HCT116 (cell line): Measurements from ENCODE around the gene USP1. TPM values are rescaled to one million over a fixed set of nuclear protein-coding genes. Genes with fewer than 3 reads are reported as not detected.

ENCODE experiments used
- ATAC-seq: fragments of 200-7000 bp; cut with Tn5 transposase; 2 replicates; pipeline ENCODE4 v1.9.1; 2020; ENCODE audit warnings: mild to moderate bottlenecking, moderate library complexity
- BruUV-seq: library from RNA; stranded (reverse); fragments of 400-500 nt; replicated peaks from 2 replicates; lab custom pipeline; 2021; lab: Mats Ljungman, UMichigan
- CTCF ChIA-PET: fragments of 300-600 bp; sonication (Branson Sonifier 250); formaldehyde crosslinking; loops from one replicate; lab custom pipeline; 2021; ENCODE audit warnings: antibody characterized with exemption; lab: Charles Lee
- POLR2A ChIA-PET: fragments of 300-600, 350-600 bp; sonication (Branson Sonifier 250); formaldehyde crosslinking; loops from one replicate; lab custom pipeline; 2021; ENCODE audit warnings: antibody characterized with exemption; lab: Charles Lee
- RAD21 ChIA-PET, 2 experiments: fragments of 300-600 bp; sonication (Branson Sonifier 250); formaldehyde crosslinking; loops; one replicate each; lab custom pipeline; 2023; ENCODE audit warnings: low total read pairs in 2 of 2; ENCODE audit not compliant: uncharacterized antibody in 2 of 2, unreplicated experiment in 2 of 2, low non-redundant PET in 1 of 2; lab: Charles Lee
- DNase-seq: peaks from one replicate; pipeline ENCODE4 v3.0.0-alpha.2; 2010; ENCODE audit warnings: low read depth, low spot score
- H2AFZ ChIP-seq: fragments of 200-600 bp; shearing (Covaris generic), sonication (generic); 2 replicates; pipeline ENCODE4 v1.6.1; 2017; ENCODE audit warnings: low read depth, mixed run types, mixed read lengths, antibody characterized with exemption, low read length; ENCODE audit not compliant: poor library complexity, severe bottlenecking
- H3K27ac ChIP-seq: 2 replicates; pipeline ENCODE4 v1.5.1; 2012; ENCODE audit warnings: low read depth, low read length
- H3K27me3 ChIP-seq: fragments of 200-600 bp; sonication (generic); 2 replicates; pipeline ENCODE4 v1.6.1; 2016; ENCODE audit warnings: mixed run types, low read length, mixed read lengths; ENCODE audit not compliant: insufficient read depth
- H3K36me3 ChIP-seq, 2 experiments: fragments of 200-500 bp in 1 of 2; fragments of 200-600 bp in 1 of 2; sonication (Bioruptor generic) in 1 of 2; sonication (generic) in 1 of 2; 2 replicates each; pipeline versions ENCODE4 v1.5.1 to v1.6.1; 2014 to 2016; ENCODE audit warnings: low read length in 2 of 2, inconsistent platforms in 1 of 2, mixed read lengths in 1 of 2, mixed run types in 1 of 2; ENCODE audit not compliant: insufficient read depth in 2 of 2, control insufficient read depth in 1 of 2
- H3K4me1 ChIP-seq, 2 experiments: fragments of 200-600 bp in 1 of 2; sonication (generic) in 1 of 2; 2 replicates each; pipeline versions ENCODE4 v1.5.1 to v1.6.1; 2012 to 2017; ENCODE audit warnings: low read length in 2 of 2, inconsistent platforms in 1 of 2, mild to moderate bottlenecking in 1 of 2, mixed read lengths in 1 of 2, mixed run types in 1 of 2, moderate library complexity in 1 of 2; ENCODE audit not compliant: insufficient read depth in 2 of 2, control insufficient read depth in 1 of 2
- H3K4me2 ChIP-seq: fragments of 200-600 bp; sonication (generic); 2 replicates; pipeline ENCODE4 v1.6.1; 2017; ENCODE audit warnings: mixed run types, low read length, mixed read lengths
- H3K4me3 ChIP-seq, 2 experiments: fragments of 200-600 bp in 1 of 2; sonication (generic) in 1 of 2; replicated peaks in 1 of 2; 2 replicates each; pipeline ENCODE4 v1.5.1; 2011 to 2016; ENCODE audit warnings: low read length in 2 of 2, control low read depth in 1 of 2, low read depth in 1 of 2, mild to moderate bottlenecking in 1 of 2, mixed read lengths in 1 of 2, mixed run types in 1 of 2
- H3K79me2 ChIP-seq: fragments of 200-600 bp; sonication (generic); 2 replicates; pipeline ENCODE4 v1.6.1; 2017; ENCODE audit warnings: mild to moderate bottlenecking, mixed run types, low read length, moderate library complexity, mixed read lengths; ENCODE audit not compliant: insufficient read depth
- H3K9ac ChIP-seq: fragments of 200-600 bp; sonication (generic); 2 replicates; pipeline ENCODE4 v1.6.1; 2016; ENCODE audit warnings: low read length, mixed read lengths
- H3K9me2 ChIP-seq: fragments of 200-600 bp; sonication (generic), shearing (Covaris generic); 2 replicates; pipeline ENCODE4 v1.6.1; 2017; ENCODE audit warnings: mixed run types, mild to moderate bottlenecking, moderate library complexity; ENCODE audit not compliant: insufficient read depth
- H3K9me3 ChIP-seq, 2 experiments: fragments of 200-500 bp in 1 of 2; fragments of 200-600 bp in 1 of 2; sonication (Bioruptor generic) in 1 of 2; sonication (generic) in 1 of 2; 2 replicates each; pipeline ENCODE4 v1.6.1; 2014 to 2017; ENCODE audit warnings: low read length in 2 of 2, mixed read lengths in 2 of 2, inconsistent platforms in 1 of 2, low read depth in 1 of 2, mild to moderate bottlenecking in 1 of 2, mixed run types in 1 of 2, moderate library complexity in 1 of 2; ENCODE audit not compliant: control insufficient read depth in 1 of 2, insufficient read depth in 1 of 2
- H4K20me1 ChIP-seq: fragments of 200-600 bp; sonication (generic), shearing (Covaris generic); 2 replicates; pipeline ENCODE4 v1.6.1; 2017; ENCODE audit warnings: mixed run types, mild to moderate bottlenecking, moderate library complexity; ENCODE audit not compliant: insufficient read depth
- CBX3 ChIP-seq: IDR thresholded peaks from 2 replicates; pipeline ENCODE4 v1.6.1; 2012; ENCODE audit warnings: low read depth
- CEBPB ChIP-seq: IDR thresholded peaks from 2 replicates; pipeline ENCODE4 v1.6.1; 2012; ENCODE audit warnings: low read depth
- EGR1 ChIP-seq: IDR thresholded peaks from 2 replicates; pipeline ENCODE4 v1.6.1; 2012; ENCODE audit warnings: low read depth
- ELF1 ChIP-seq: IDR thresholded peaks from 2 replicates; pipeline ENCODE4 v1.6.1; 2012; ENCODE audit warnings: low read depth, borderline replicate concordance
- EZH2 ChIP-seq: fragments of 200-600 bp; sonication (generic); IDR thresholded peaks from 2 replicates; pipeline ENCODE4 v1.6.1; 2017; ENCODE audit warnings: antibody characterized with exemption, mixed run types
- FOSL1 ChIP-seq: IDR thresholded peaks from 2 replicates; pipeline ENCODE4 v1.6.1; 2012; ENCODE audit warnings: low read depth
- JUND ChIP-seq: IDR thresholded peaks from 2 replicates; pipeline ENCODE4 v1.6.1; 2012
- POLR2A ChIP-seq: IDR thresholded peaks from 2 replicates; pipeline ENCODE4 v1.7.0; 2011; ENCODE audit warnings: borderline replicate concordance; ENCODE audit not compliant: insufficient read depth, insufficient read length; ENCODE audit errors: extremely low read depth
- POLR2AphosphoS5 ChIP-seq: IDR thresholded peaks from 2 replicates; pipeline ENCODE4 v1.6.1; 2011; ENCODE audit warnings: mild to moderate bottlenecking, low read depth, low read length, moderate library complexity
- REST ChIP-seq: IDR thresholded peaks from 2 replicates; pipeline ENCODE4 v1.6.1; 2012; ENCODE audit warnings: low read depth
- SIN3A ChIP-seq: IDR thresholded peaks from 2 replicates; pipeline ENCODE4 v1.6.1; 2012; ENCODE audit warnings: low read depth
- SP1 ChIP-seq: IDR thresholded peaks from 2 replicates; pipeline ENCODE4 v1.6.1; 2012; ENCODE audit warnings: low read depth
- SRF ChIP-seq: IDR thresholded peaks from 2 replicates; pipeline ENCODE4 v1.6.1; 2012; ENCODE audit warnings: low read depth
- TCF7L2 ChIP-seq: IDR thresholded peaks from 2 replicates; pipeline ENCODE4 v1.7.0; 2011; ENCODE audit warnings: borderline replicate concordance, inconsistent platforms; ENCODE audit not compliant: insufficient read depth, insufficient read length; ENCODE audit errors: extremely low read depth
- ZNF274 ChIP-seq: fragments of 200-500 bp; sonication (Bioruptor generic); IDR thresholded peaks from 2 replicates; pipeline ENCODE4 v1.6.1; 2014; ENCODE audit warnings: mild to moderate bottlenecking, low read depth, low read length, inconsistent platforms
- intact Hi-C: fragments of 100-400 bp; cut with micrococcal nuclease; formaldehyde crosslinking; loops from 2 replicates; pipeline ENCODE4 v1.10.0; 2022
- total RNA-seq: library from RNA; stranded (reverse); gene quantifications from one replicate; pipeline ENCODE4 v1.2.1, GENCODE V29; 2021; ENCODE audit not compliant: unreplicated experiment
- TF ChIP-seq, protein P1 (sequence below): IDR thresholded peaks from 2 replicates; pipeline ENCODE4 v1.6.1; 2012
- TF ChIP-seq, protein P2 (sequence below), 3 experiments: fragments of 200-600 bp in 1 of 3; sonication (generic) in 1 of 3; IDR thresholded peaks in 2 of 3; conservative IDR thresholded peaks in 1 of 3; 2 replicates each; pipeline ENCODE4 v1.5.1; 2012 to 2017; ENCODE audit warnings: low read depth in 2 of 3, low read length in 2 of 3, antibody characterized with exemption in 1 of 3, borderline replicate concordance in 1 of 3, control low read depth in 1 of 3, mild to moderate bottlenecking in 1 of 3, mixed read lengths in 1 of 3, mixed run types in 1 of 3, moderate library complexity in 1 of 3; ENCODE audit not compliant: insufficient read depth in 1 of 3

Gene USP1
- total RNA-seq, 1 experiment from 2014 or later, result 37.8 TPM

- CTCF ChIA-PET, result no interaction called here
These were observed 10.1 kb upstream of the USP1 start for GRCh38 chr1:62426794-62427193.

More at GRCh38 chr1:62426794-62427193, 10.1 kb upstream of the USP1 start:
- no peak overlapping the region for H2AFZ ChIP-seq
- ChIA-PET RAD21 (no interaction called here), POLR2A (no interaction called here)
- intact Hi-C loops, result no loop called here
- no peak overlapping the region for H3K27ac ChIP-seq
- H4K20me1 ChIP-seq, result no peaks in the 10 kb centered on the region
- no peaks in the 10 kb centered on the region for H3K27me3 ChIP-seq
- no peak for ATAC-seq
- DNase-seq, result no peak
- TF ChIP-seq SIN3A (no peak), EZH2 (no peak), POLR2A (no peak), TCF7L2 (no peak), EGR1 (no peak), JUND (no peak), CBX3 (no peak), CEBPB (no peak), POLR2AphosphoS5 (no peak), SP1 (no peak), REST (no peak), ELF1 (no peak), FOSL1 (no peak), SRF (no peak), ZNF274 (no peak)
- TF ChIP-seq, protein P1, sequence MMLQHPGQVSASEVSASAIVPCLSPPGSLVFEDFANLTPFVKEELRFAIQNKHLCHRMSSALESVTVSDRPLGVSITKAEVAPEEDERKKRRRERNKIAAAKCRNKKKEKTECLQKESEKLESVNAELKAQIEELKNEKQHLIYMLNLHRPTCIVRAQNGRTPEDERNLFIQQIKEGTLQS, result no peak
- TF ChIP-seq, protein P2, sequence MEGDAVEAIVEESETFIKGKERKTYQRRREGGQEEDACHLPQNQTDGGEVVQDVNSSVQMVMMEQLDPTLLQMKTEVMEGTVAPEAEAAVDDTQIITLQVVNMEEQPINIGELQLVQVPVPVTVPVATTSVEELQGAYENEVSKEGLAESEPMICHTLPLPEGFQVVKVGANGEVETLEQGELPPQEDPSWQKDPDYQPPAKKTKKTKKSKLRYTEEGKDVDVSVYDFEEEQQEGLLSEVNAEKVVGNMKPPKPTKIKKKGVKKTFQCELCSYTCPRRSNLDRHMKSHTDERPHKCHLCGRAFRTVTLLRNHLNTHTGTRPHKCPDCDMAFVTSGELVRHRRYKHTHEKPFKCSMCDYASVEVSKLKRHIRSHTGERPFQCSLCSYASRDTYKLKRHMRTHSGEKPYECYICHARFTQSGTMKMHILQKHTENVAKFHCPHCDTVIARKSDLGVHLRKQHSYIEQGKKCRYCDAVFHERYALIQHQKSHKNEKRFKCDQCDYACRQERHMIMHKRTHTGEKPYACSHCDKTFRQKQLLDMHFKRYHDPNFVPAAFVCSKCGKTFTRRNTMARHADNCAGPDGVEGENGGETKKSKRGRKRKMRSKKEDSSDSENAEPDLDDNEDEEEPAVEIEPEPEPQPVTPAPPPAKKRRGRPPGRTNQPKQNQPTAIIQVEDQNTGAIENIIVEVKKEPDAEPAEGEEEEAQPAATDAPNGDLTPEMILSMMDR (IDR thresholded peaks at IDR 0.05 in 2 of 3, conservative IDR thresholded peaks at IDR 0.05 in 1 of 3; ENCODE audit: borderline replicate concordance in 1 of 3, insufficient read depth in 1 of 3, low read depth in 2 of 3, low read length in 2 of 3), result no peak
- no peak overlapping the region for H3K4me3 ChIP-seq
- H3K9me2 ChIP-seq, result no peaks in the 10 kb centered on the region
- BruUV-seq, result no TSS peak
- no peak overlapping the region for H3K4me2 ChIP-seq
- H3K9ac ChIP-seq, result no peak overlapping the region
- H3K9me3 ChIP-seq, result no peaks in the 10 kb centered on the region
- no peaks in the 10 kb centered on the region for H3K79me2 ChIP-seq
- H3K36me3 ChIP-seq, result no peaks in the 10 kb centered on the region
- H3K4me1 ChIP-seq, result peaks cover 0 to 11% of the 10 kb centered on the region in 2 experiments; a peak in 3 of 4 replicates
